A549 (cell line): ENCODE data around the gene TESMIN.

Source experiments
- CEBPB ChIP-seq, 2 experiments: fragments of >200 bp in 1 of 2; sonication (Bioruptor Twin) in 1 of 2; formaldehyde crosslinking in 1 of 2; IDR thresholded peaks; 2 replicates each; pipeline ENCODE4 v1.6.1; 2012 to 2016
- CTCF ChIP-seq: fragments of >200 bp; sonication (Bioruptor Twin); formaldehyde crosslinking; IDR thresholded peaks from 3 replicates; pipeline ENCODE4 v1.5.1; 2016
- EP300 ChIP-seq, 2 experiments: fragments of >200 bp; sonication (Bioruptor Twin); formaldehyde crosslinking; IDR thresholded peaks; 2 replicates in 1 of 2; 3 replicates in 1 of 2; pipeline ENCODE4 v1.6.1; 2016 to 2017
- ESRRA ChIP-seq: fragments of 150-350 bp; IDR thresholded peaks from 2 replicates; pipeline ENCODE4 v1.6.1; 2014; ENCODE audit warnings: mild to moderate bottlenecking, low read length, borderline replicate concordance
- FOSL2 ChIP-seq, 2 experiments: fragments of 450-650 bp in 1 of 2; fragments of >200 bp in 1 of 2; sonication (Bioruptor Twin) in 1 of 2; formaldehyde crosslinking; IDR thresholded peaks; 2 replicates each; pipeline versions ENCODE4 v1.5.0 to v1.6.1; 2016 to 2020; ENCODE audit warnings: mild to moderate bottlenecking in 1 of 2, moderate library complexity in 1 of 2
- HMGXB4 ChIP-seq: fragments of 250-450 bp; sonication (Bioruptor Pico); IDR thresholded peaks from 2 replicates; pipeline ENCODE4 v1.5.0; 2021; ENCODE audit warnings: mild to moderate bottlenecking, moderate library complexity, borderline replicate concordance
- MAX ChIP-seq: IDR thresholded peaks from 2 replicates; pipeline ENCODE4 v1.6.1; 2012
- MAZ ChIP-seq: fragments of 150-350 bp; IDR thresholded peaks from 2 replicates; pipeline ENCODE4 v1.6.1; 2014; ENCODE audit warnings: antibody characterized with exemption, low read depth, low read length, borderline replicate concordance
- NFE2L2 ChIP-seq: fragments of 150-350 bp; conservative IDR thresholded peaks from 2 replicates; pipeline ENCODE4 v1.6.1; 2014; ENCODE audit warnings: low read length
- POLR2A ChIP-seq: IDR thresholded peaks from 2 replicates; pipeline ENCODE4 v1.6.1; 2012; ENCODE audit warnings: mild to moderate bottlenecking, low read length
- REST ChIP-seq: fragments of 200-600 bp; sonication (generic); IDR thresholded peaks from 2 replicates; pipeline ENCODE4 v1.6.1; 2016; ENCODE audit warnings: antibody characterized with exemption, mild to moderate bottlenecking, moderate library complexity
- SMC3 ChIP-seq: fragments of >200 bp; sonication (Bioruptor Twin); formaldehyde crosslinking; IDR thresholded peaks from 3 replicates; pipeline ENCODE4 v1.6.1; 2018; ENCODE audit warnings: inconsistent platforms
- USF2 ChIP-seq: fragments of 450-650 bp; IDR thresholded peaks from 2 replicates; pipeline ENCODE4 v1.6.1; 2014; ENCODE audit warnings: antibody characterized with exemption

GRCh38 chr11:68678031-68678441 lies 73.3 kb downstream of the TESMIN start:
- TF ChIP-seq REST (no peak), MAZ (no peak), CEBPB (IDR thresholded peaks at IDR 0.05) (no peak), USF2 (no peak), POLR2A (no peak), ESRRA (no peak), FOSL2 (IDR thresholded peaks at IDR 0.05) (no peak), FOSL2 (CRISPR knock-in tag; IDR thresholded peaks at IDR 0.05) (no peak), CTCF (no peak), HMGXB4 (no peak), NFE2L2 (no peak), MAX (no peak), EP300 (IDR thresholded peaks at IDR 0.05) (no peak), SMC3 (no peak)
